Activated CD4-positive, alpha-beta T cell treated with anti-CD3 and anti-CD28 coated beads for 36 hours (primary cell): Measurements from ENCODE around the gene ZDHHC4. TPM values are rescaled to one million over a fixed set of nuclear protein-coding genes. Genes with fewer than 3 reads are reported as not detected.

ENCODE experiments used
- total RNA-seq, 2 experiments: library from RNA; stranded (reverse); gene quantifications; one replicate each; pipeline ENCODE4 v1.2.3, GENCODE V29; 2021

Gene ZDHHC4
- total RNA-seq, 2 experiments from 2014 or later, result 30.1 to 34.1 TPM

Other genes with a start within 250 kb of the ZDHHC4 start
- gene FAM220A, start 228.5 kb upstream of the ZDHHC4 start, total RNA-seq, result 10 to 100 TPM; 10.1 to 25.4 TPM
- 100 to 1,000 TPM; 173 to 208 TPM for gene RAC1, start 202.9 kb upstream of the ZDHHC4 start, total RNA-seq
- 10 to 100 TPM in 1 of 2 experiments, 1 to 10 TPM in 1; 9.8 to 15.2 TPM for gene DAGLB, start 129.5 kb upstream of the ZDHHC4 start, total RNA-seq
- 10 to 100 TPM; 67.2 to 78.7 TPM for gene KDELR2, start 93.3 kb upstream of the ZDHHC4 start, total RNA-seq
- gene GRID2IP, start 26.0 kb upstream of the ZDHHC4 start, total RNA-seq, result under 1 TPM; 0.05 to 0.11 TPM
- 10 to 100 TPM; 27.8 to 31.8 TPM for gene INTS15, start 12.6 kb downstream of the ZDHHC4 start, total RNA-seq
- gene ZNF853, start 38.2 kb downstream of the ZDHHC4 start, total RNA-seq, result 1 to 10 TPM; 1.2 to 1.3 TPM
- gene ZNF316, start 59.9 kb downstream of the ZDHHC4 start, total RNA-seq, result 10 to 100 TPM; 15.7 to 20.8 TPM
- 10 to 100 TPM; 22.4 to 23.2 TPM for gene ZNF12, start 129.5 kb downstream of the ZDHHC4 start, total RNA-seq
- under 1 TPM in 1 of 2 experiments, not detected in 1; 0.48 TPM for gene RSPH10B2, start 176.6 kb downstream of the ZDHHC4 start, total RNA-seq
- gene CCZ1B, start 248.8 kb downstream of the ZDHHC4 start, total RNA-seq, result 10 to 100 TPM; 41.9 to 42.4 TPM